Endothelial cell (in vitro differentiated cells): ENCODE data around the gene COX5B. TPM values are rescaled to one million over a fixed set of nuclear protein-coding genes. Genes with fewer than 3 reads are reported as not detected.

Experiments
- DNase-seq: peaks from one replicate; pipeline ENCODE4 v3.0.0; 2021; ENCODE audit warnings: low spot score
- H3K27ac Mint-ChIP-seq: one replicate; pipeline ENCODE4 v1.8.0; 2021; ENCODE audit warnings: mixed read lengths, inconsistent platforms; ENCODE audit not compliant: unreplicated experiment
- H3K27me3 Mint-ChIP-seq: one replicate; pipeline ENCODE4 v1.8.0; 2021; ENCODE audit warnings: mild to moderate bottlenecking, moderate library complexity, mixed read lengths, inconsistent platforms; ENCODE audit not compliant: unreplicated experiment
- H3K36me3 Mint-ChIP-seq: one replicate; pipeline ENCODE4 v1.8.0; 2021; ENCODE audit warnings: mild to moderate bottlenecking, low read depth, mixed read lengths, inconsistent platforms; ENCODE audit not compliant: unreplicated experiment
- H3K4me1 Mint-ChIP-seq: one replicate; pipeline ENCODE4 v1.8.0; 2021; ENCODE audit warnings: mild to moderate bottlenecking, mixed read lengths, inconsistent platforms; ENCODE audit not compliant: unreplicated experiment
- H3K4me3 Mint-ChIP-seq: one replicate; pipeline ENCODE4 v1.8.0; 2021; ENCODE audit warnings: mild to moderate bottlenecking, mixed read lengths, inconsistent platforms; ENCODE audit not compliant: unreplicated experiment
- H3K9me3 Mint-ChIP-seq: one replicate; pipeline ENCODE4 v1.8.0; 2021; ENCODE audit warnings: mixed read lengths, inconsistent platforms; ENCODE audit not compliant: unreplicated experiment
- CTCF ChIP-seq: fragments of 200-600 bp; sonication (generic); IDR thresholded peaks from one replicate; pipeline ENCODE4 v1.5.0; 2021; ENCODE audit warnings: antibody characterized with exemption; ENCODE audit not compliant: unreplicated experiment
- total RNA-seq: library from RNA; stranded (reverse); fragmentation: NEBNext Ultra II Directional; extraction: Animal tissue kit (Norgen Biotek cat#: 25700); gene quantifications from one replicate; pipeline ENCODE4 v1.2.1, GENCODE V29; 2021; ENCODE audit not compliant: unreplicated experiment

The COX5B gene
- total RNA-seq, 1 donor from 2014 or later = 191 TPM

DNA sequence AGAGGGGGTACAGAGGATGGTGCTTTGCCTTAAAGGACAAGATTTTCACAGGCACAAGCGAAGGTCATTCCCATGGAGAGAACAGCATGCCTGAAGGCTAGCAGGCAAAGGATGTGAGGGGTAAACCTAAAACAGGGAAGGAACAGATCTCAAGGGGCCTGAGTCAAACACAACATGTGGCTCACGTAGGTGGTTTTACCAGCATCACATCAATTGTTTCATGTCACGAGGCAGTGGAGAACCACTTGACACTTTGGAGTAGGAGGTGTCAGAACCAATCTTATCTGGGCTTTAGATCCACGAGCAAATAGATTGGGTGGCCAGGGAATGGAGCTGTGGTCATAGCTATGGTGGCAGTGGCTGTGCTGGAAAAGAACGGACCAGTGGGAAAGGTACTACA, 8.4 kb downstream of the COX5B start:
- peaks cover 3% of the 10 kb centered on the region for H3K9me3 Mint-ChIP-seq
- H3K4me1 Mint-ChIP-seq = no peaks in the 10 kb centered on the region
- no peak for DNase-seq
- H3K27me3 Mint-ChIP-seq = peaks cover 11% of the 10 kb centered on the region
- TF ChIP-seq CTCF = no peak
- peaks cover 38% of the 10 kb centered on the region for H3K36me3 Mint-ChIP-seq
- H3K27ac Mint-ChIP-seq = peak overlapping the region; percentile 32
- H3K4me3 Mint-ChIP-seq = peak overlapping the region; percentile 72

DNA sequence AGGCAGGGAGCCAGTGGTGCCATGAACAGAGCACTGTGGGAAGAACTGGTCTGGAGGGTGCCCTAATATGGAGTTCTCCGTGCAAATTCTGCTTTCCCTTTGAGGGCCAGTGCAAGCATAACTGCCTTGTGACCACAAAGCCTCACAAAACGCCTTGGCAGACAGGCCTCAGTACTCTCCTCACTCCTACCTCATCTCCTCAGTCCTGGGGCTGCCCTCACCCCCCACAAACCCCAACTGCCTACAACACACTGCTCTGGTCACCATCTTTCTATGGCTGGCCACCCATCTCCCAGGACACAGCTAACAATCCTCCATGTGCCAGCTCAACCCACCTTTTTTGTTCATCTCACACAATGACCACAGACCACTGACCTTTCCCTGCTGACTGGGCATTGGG, 8.9 kb downstream of the COX5B start:
- no peak for TF ChIP-seq CTCF
- Mint-ChIP-seq H3K4me1 (no peaks in the 10 kb centered on the region), H3K27ac (peak overlapping the region; percentile 78), H3K4me3 (peak overlapping the region; percentile 72), H3K27me3 (peaks cover 11% of the 10 kb centered on the region), H3K9me3 (peaks cover 3% of the 10 kb centered on the region), H3K36me3 (peaks cover 40% of the 10 kb centered on the region)
- no peak for DNase-seq

GRCh38 chr2:97656129-97656755, 10.4 kb downstream of the COX5B start:
- Mint-ChIP-seq H3K9me3 (peaks cover 3% of the 10 kb centered on the region), H3K27ac (no peak overlapping the region), H3K27me3 (peaks cover 16% of the 10 kb centered on the region), H3K4me1 (peaks cover under 1% of the 10 kb centered on the region), H3K36me3 (peaks cover 42% of the 10 kb centered on the region), H3K4me3 (peak overlapping the region; percentile 74)
- TF ChIP-seq CTCF = no peak
- DNase-seq = no peak

- H3K36me3 Mint-ChIP-seq = peaks cover 50% of the 10 kb centered on the region
- peaks cover 9% of the 10 kb centered on the region for H3K4me1 Mint-ChIP-seq
- no peak overlapping the region for H3K4me3 Mint-ChIP-seq
- H3K9me3 Mint-ChIP-seq = peaks cover 3% of the 10 kb centered on the region
- no peak for TF ChIP-seq CTCF
- no peak overlapping the region for H3K27ac Mint-ChIP-seq
- H3K27me3 Mint-ChIP-seq = peaks cover 20% of the 10 kb centered on the region
- DNase-seq = no peak
Observed at GRCh38 chr2:97656905-97657587, 11.2 kb downstream of the COX5B start.
